Measurements from ENCODE around the gene RNF167. TPM values are rescaled to one million over a fixed set of nuclear protein-coding genes. Genes with fewer than 3 reads are reported as not detected.
A peak's percentile ranks its signal among the peaks of the same experiment; 100 is the strongest.

Gene RNF167
- total and polyA plus RNA-seq, 2 experiments from 2014 or later = 59.2 to 66.5 TPM

GRCh38 chr17:4982305-4982704 is 42.2 kb downstream of the RNF167 start:
- Histone ChIP-seq H3K79me2 (peaks cover 7% of the 10 kb centered on the region), H3K4me3 (no peak overlapping the region), H3K9me2 (replicated peaks; ENCODE audit: insufficient read depth) (no peaks in the 10 kb centered on the region), H4K20me1 (ENCODE audit: insufficient read depth, poor library complexity, severe bottlenecking) (no peaks in the 10 kb centered on the region), H3K27me3 (no peaks in the 10 kb centered on the region), H3K9me3 (ENCODE audit: low read depth) (no peaks in the 10 kb centered on the region), H3K4me2 (no peak overlapping the region), H3K4me1 (ENCODE audit: insufficient read depth) (peaks cover 3% of the 10 kb centered on the region), H2AFZ (no peak overlapping the region), H3K27ac (no peak overlapping the region), H3K36me3 (replicated peaks; ENCODE audit: insufficient read depth, low read depth) (no peaks in the 10 kb centered on the region)
- DNase-seq (ENCODE audit: low spot score) = no peak
- TF ChIP-seq CTCF (IDR thresholded peaks at IDR 0.05; ENCODE audit: poor library complexity) (no peak), EZH2phosphoT487 (IDR thresholded peaks at IDR 0.05; ENCODE audit: low read depth, severe bottlenecking, unreplicated experiment) (no peak), EZH2 (IDR thresholded peaks at IDR 0.05; ENCODE audit: borderline replicate concordance) (no peak)
- 94% methylated on average over 5 of the region's 5 CpGs for WGBS (ENCODE audit: low lambda C conversion rate, missing lambda C conversion rate)

DNA sequence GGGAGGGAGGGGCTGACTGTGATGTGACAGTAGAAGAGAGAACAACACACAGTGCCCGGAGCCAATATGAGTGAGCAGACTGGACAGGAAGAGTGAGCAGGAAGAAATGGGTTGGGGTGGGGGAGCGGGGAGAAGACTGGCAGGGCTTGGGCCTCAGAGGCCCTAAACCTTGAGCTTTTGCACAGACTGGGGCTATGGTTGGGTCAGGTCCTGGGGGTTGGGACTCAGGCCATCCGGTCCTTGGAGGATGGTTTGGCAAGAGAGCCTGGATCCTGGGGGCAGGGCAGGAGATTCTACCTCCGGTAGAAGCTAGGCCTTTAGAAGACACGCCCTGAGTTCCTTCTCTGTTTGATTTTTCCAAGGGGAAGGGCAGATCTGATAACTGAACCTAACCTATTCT is 46.3 kb downstream of the RNF167 start:
- no peak overlapping the region for H2AFZ ChIP-seq

GRCh38 chr17:4986951-4987766 is 47.1 kb downstream of the RNF167 start, which contains the start of gene CAMTA2:
CAMTA2 (minus strand) TSS chr17:4987675; CDS start chr17:4986222, 1,453 bp downstream.
- Histone ChIP-seq H3K36me3 (replicated peaks; ENCODE audit: insufficient read depth, low read depth) (no peaks in the 10 kb centered on the region), H3K9me3 (ENCODE audit: low read depth) (no peaks in the 10 kb centered on the region), H3K4me2 (peak within 1 kb of the TSS; percentile 92), H2AFZ (peak within 1 kb of the TSS; percentile 81), H3K4me3 (peak within 1 kb of the TSS; percentile 73), H3K4me1 (ENCODE audit: insufficient read depth) (peaks cover 10% of the 10 kb centered on the region), H3K79me2 (peaks cover 12% of the 10 kb centered on the region), H3K27me3 (no peaks in the 10 kb centered on the region), H3K27ac (peak within 1 kb of the TSS; percentile 84), H3K9me2 (replicated peaks; ENCODE audit: insufficient read depth) (no peaks in the 10 kb centered on the region), H4K20me1 (ENCODE audit: insufficient read depth, poor library complexity, severe bottlenecking) (no peaks in the 10 kb centered on the region)
- 2% methylated on average over 68 of the region's 78 CpGs for WGBS (ENCODE audit: low lambda C conversion rate, missing lambda C conversion rate)
- peak; percentile 90 for DNase-seq (ENCODE audit: low spot score)
- TF ChIP-seq CTCF (IDR thresholded peaks at IDR 0.05; ENCODE audit: poor library complexity) = peak; percentile 92
- TF ChIP-seq EZH2 (IDR thresholded peaks at IDR 0.05; ENCODE audit: borderline replicate concordance) = no peak

More for the DNA sequence above, 46.3 kb downstream of the RNF167 start:
- H3K36me3 ChIP-seq (replicated peaks; ENCODE audit: insufficient read depth, low read depth) = no peaks in the 10 kb centered on the region
- no peaks in the 10 kb centered on the region for H4K20me1 ChIP-seq (ENCODE audit: insufficient read depth, poor library complexity, severe bottlenecking)
- WGBS (ENCODE audit: low lambda C conversion rate, missing lambda C conversion rate) = 58% methylated on average over 5 of the region's 5 CpGs
- DNase-seq (ENCODE audit: low spot score) = peak; percentile 27
- peak overlapping the region; percentile 84 for H3K27ac ChIP-seq
- H3K4me1 ChIP-seq (ENCODE audit: insufficient read depth) = peaks cover 10% of the 10 kb centered on the region
- no peaks in the 10 kb centered on the region for H3K9me2 ChIP-seq (replicated peaks; ENCODE audit: insufficient read depth)
- no peak for TF ChIP-seq CTCF (IDR thresholded peaks at IDR 0.05; ENCODE audit: poor library complexity)
- no peak for TF ChIP-seq EZH2phosphoT487 (IDR thresholded peaks at IDR 0.05; ENCODE audit: low read depth, severe bottlenecking, unreplicated experiment)
- no peak for TF ChIP-seq EZH2 (IDR thresholded peaks at IDR 0.05; ENCODE audit: borderline replicate concordance)
- no peaks in the 10 kb centered on the region for H3K9me3 ChIP-seq (ENCODE audit: low read depth)
- peak overlapping the region; percentile 92 for H3K4me2 ChIP-seq
- peaks cover 12% of the 10 kb centered on the region for H3K79me2 ChIP-seq
- no peaks in the 10 kb centered on the region for H3K27me3 ChIP-seq
- peak overlapping the region; percentile 73 for H3K4me3 ChIP-seq
